Measurements from ENCODE around the gene CYFIP2. TPM values are rescaled to one million over a fixed set of nuclear protein-coding genes. Genes with fewer than 3 reads are reported as not detected.

The CYFIP2 gene
- total RNA-seq, 1 donor from 2014 or later, result 59.2 TPM

DNA sequence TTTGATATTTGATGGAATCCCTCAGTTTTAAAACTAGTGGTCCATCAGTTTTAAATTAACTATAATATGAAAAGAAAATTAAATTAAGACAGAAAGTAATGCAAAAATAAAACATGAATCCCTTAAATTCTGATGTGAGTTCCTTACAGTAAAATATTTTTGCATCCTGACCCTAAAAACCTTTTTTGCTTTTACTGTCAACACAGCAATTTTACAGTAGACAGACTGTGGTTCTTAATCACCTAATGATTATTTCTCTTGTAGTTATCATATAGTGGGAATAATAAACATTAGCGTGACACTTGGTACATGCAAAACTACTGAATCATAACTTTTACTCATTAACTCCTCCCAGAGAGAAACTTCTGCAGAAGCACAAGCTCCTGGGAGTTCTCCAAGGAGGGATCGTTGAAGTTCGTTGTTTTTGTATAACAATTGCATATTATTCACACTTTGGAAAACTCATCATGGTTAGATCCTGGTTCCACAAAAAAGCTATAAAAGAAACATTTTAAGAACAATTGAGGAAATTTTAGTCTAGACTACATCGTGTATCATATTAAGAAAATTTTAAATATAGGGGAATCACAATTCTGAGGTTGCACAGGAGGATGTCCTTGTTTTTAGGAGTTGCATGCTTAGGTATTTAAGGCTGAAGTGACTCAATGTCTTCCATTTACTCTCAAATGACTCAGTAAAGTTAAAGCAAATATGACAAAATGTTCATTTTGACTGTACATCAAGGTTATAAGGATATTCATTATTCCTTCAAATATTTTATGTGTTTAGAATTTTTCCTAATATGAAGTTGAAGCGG, 105.9 kb downstream of the CYFIP2 start:
- H3K4me3 ChIP-seq (ENCODE audit: low read depth, low read length), result no peak overlapping the region
- no peak for TF ChIP-seq CTCF (conservative IDR thresholded peaks at IDR 0.05; ENCODE audit: low read depth, low read length)
- DNase-seq (ENCODE audit: low read depth), result no peak

DNA sequence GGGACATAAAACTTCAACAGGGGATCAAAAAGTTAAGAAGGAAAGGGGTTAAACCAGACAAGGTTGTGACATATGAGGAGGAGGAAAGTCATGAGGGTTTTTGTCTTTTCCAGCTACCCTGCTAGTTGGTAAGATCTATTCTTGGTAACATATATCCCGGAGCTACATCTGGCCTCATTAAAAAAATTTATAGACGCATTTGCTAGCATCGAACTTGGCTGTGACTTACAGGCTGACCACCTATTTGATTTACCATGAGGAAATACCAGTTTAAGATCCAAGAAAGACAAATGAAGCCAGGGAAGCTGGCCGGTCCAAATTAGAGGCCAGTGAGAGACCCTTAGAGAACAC, 106.5 kb downstream of the CYFIP2 start:
- no peak for DNase-seq (ENCODE audit: low read depth)
- no peak overlapping the region for H3K4me3 ChIP-seq (ENCODE audit: low read depth, low read length)
- TF ChIP-seq CTCF (conservative IDR thresholded peaks at IDR 0.05; ENCODE audit: low read depth, low read length), result no peak

GRCh38 chr5:157378509-157378908, 112.6 kb downstream of the CYFIP2 start:
- TF ChIP-seq CTCF (conservative IDR thresholded peaks at IDR 0.05; ENCODE audit: low read depth, low read length), result peak; percentile 10
- DNase-seq (ENCODE audit: low read depth), result no peak

DNA sequence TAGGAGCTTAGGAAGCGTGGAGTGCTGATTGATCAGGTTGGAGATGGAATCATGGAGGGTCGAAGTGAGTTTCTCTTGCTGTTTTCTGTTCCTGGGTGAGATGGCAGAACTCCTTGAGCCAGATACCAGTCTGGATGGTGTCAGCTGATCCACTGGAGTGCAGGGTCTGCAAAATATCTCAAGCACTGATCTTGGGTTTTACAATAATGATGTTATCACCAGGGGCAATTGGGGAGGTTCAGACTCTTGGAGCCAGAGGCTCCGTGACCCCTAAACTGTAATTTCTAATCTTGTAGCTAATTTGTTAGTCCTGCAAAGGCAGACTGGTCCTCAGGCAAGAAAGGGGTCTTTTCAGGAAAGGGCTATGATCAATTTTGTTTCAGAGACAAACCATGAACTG, 114.1 kb downstream of the CYFIP2 start:
- no peak overlapping the region for H3K4me3 ChIP-seq (ENCODE audit: low read depth, low read length)
- no peak for DNase-seq (ENCODE audit: low read depth)
- TF ChIP-seq CTCF (conservative IDR thresholded peaks at IDR 0.05; ENCODE audit: low read depth, low read length), result no peak

More at GRCh38 chr5:157378509-157378908, 112.6 kb downstream of the CYFIP2 start:
- H3K4me3 ChIP-seq (ENCODE audit: low read depth, low read length), result no peak overlapping the region

DNA sequence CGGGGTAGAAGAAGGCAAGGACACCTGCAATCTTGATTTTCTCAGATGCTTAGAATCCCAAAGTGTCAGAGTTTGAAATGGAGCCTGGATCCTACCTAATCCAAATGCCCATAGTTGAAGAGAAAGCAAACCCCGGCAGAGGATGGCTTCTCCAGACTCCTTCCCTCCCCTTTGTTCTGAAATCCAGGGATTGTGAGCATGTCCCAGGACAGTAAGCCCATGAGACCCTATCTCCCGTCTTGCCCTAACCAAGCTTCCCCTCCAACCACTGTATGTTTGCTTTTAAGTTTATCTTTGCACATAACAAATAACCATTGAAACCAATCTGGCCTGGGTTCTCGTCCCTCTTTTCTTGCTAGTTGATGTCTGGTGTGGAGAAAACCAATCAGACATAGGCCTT, 115.8 kb downstream of the CYFIP2 start:
- TF ChIP-seq CTCF (conservative IDR thresholded peaks at IDR 0.05; ENCODE audit: low read depth, low read length), result no peak
- DNase-seq (ENCODE audit: low read depth), result no peak
- no peak overlapping the region for H3K4me3 ChIP-seq (ENCODE audit: low read depth, low read length)

GRCh38 chr5:157382996-157383800, 117.3 kb downstream of the CYFIP2 start:
- TF ChIP-seq CTCF (conservative IDR thresholded peaks at IDR 0.05; ENCODE audit: low read depth, low read length), result no peak
- no peak overlapping the region for H3K4me3 ChIP-seq (ENCODE audit: low read depth, low read length)

More at GRCh38 chr5:157382996-157383800, 117.3 kb downstream of the CYFIP2 start:
- DNase-seq (ENCODE audit: low read depth), result no peak
